Stimulated activated CD8-positive, alpha-beta memory T cell treated with anti-CD3 and anti-CD28 coated beads, Interleukin-7, amount 100 ng/mL, for 1 hour (primary cell): ENCODE data around the gene RNF224.
"Not testable (repeated sequence)": the region's sequence is repeated elsewhere in the genome, so short reads cannot be mapped to it uniquely, and the experiment has no call there.

ENCODE experiments used
- DNase-seq, 2 donors: peaks; one replicate each; pipeline ENCODE4 v3.0.0-alpha.2; 2020; ENCODE audit warnings: low read depth in 2 of 2

The RNF224 gene

DNA sequence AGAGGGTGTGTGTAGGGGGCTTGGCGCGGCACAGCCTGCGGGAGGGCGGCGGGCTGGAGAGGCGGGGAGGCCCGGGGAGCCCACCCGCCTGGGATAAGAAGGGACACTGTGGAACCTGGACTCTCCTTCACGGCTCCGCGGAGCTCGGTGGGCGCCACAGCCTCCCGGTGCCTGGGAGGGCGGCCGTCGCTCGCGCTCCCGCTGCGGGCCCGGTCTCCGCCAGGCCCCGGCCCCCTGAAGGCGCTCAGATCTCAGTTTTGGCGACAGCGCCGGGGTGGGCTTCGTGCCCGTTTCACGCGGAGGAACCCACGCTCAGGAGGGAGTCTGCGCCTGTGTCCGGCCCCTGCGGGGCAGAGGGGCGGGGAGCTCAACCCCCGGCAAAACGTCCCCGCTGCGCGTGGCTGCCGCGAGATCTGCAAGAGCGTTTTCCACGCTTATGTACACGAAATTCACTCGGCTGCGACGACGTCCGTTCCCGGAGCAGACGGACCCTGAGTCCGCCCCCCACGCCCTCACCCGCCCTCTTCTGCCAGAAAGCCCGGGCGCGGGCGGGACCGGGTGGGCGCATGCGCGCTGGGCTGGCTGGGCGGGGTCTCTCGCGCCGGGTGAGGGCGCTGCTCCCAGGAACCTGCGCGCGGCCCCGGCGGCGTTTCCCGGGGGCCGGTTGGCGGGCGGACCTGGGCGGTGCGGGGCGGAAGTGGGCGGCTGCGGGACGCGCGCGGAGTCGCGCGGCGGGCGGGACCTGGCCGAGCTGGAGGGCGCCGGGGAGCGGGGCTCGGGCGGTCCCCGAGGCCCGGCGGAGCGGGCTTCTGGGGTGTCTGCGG lies 27.5 kb downstream of the RNF224 start, which contains the start of gene NELFB:
NELFB (plus strand) TSS at position 704 of the 824 bp plus-strand sequence.
- DNase-seq = peak; percentile 92 to 95

GRCh38 chr9:137255448-137256114 lies 28.3 kb downstream of the RNF224 start:
- DNase-seq = no peak

GRCh38 chr9:137256362-137256761 lies 29.1 kb downstream of the RNF224 start:
- DNase-seq = no peak

- DNase-seq = no peak
Observed at GRCh38 chr9:137256856-137257255, 29.6 kb downstream of the RNF224 start.

DNA sequence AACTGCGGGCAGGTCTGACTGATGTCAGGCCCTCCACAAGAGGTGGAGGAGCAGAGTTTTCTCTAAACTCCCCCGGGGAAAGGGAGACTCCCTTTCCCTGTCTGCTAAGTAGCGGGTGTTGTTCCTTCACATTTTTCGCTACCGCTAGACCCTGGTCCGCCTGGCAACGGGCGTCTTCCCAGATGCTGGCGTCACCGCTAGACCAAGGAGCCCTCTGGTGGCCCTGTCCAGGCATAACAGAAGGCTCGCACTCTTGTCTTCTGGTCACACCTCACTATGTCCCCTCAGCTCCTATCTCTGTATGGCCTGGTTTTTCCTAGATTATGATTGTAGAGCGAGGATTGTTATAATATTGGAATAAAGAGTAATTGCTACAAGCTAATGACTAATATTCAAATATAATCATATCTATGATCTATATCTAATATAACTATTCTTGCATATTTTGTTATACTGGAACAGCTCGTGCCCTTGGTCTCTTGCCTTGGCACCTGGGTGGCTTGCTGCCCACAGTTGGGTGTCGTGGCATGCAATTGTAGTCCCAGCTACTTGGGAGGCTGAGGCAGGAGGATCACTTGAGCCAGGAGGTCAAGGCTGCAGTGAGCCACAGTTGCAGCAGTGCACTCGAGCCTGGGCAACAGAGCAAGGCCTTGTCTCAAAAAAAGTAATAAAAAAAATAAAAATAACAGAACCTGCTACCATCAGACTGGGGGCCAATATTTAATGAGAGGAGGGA lies 35.0 kb downstream of the RNF224 start:
- not testable (repeated sequence) for DNase-seq

GRCh38 chr9:137262909-137263285 lies 35.6 kb downstream of the RNF224 start:
- no peak for DNase-seq

GRCh38 chr9:137263506-137263905 lies 36.2 kb downstream of the RNF224 start:
- DNase-seq = no peak

- no peak for DNase-seq
Observed at GRCh38 chr9:137264067-137264466, 36.8 kb downstream of the RNF224 start.

DNA sequence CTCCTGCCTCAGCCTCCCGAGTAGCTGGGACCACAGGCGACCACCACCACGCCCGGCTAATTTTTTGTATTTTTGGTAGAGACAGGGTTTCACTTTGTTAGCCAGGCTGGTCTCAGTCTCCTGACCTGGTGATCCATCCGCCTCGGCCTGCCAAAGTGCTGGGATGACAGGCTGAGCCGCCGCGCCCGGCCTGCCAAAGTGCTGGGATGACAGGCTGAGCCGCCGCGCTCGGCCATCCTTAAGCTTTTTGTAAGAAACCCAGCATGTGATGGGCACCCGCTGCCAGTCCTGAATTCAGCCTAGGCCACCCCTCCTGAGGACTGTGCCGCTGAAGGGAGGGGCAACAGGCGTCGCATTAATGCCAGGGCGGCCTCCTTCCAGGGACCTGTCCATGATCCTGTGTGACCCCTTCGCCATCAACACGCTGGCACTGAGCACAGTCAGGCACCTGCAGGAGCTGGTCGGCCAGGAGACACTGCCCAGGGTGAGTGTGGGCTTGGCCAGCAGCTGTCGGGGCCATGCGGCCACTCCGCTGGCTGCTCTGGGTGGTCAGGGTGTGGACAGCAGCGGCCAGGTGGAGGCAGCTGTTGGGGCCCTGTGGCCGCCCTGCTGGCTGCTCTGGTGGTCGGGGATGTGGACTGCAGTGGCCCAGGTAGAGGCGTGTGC lies 38.3 kb downstream of the RNF224 start:
- DNase-seq = no peak

DNA sequence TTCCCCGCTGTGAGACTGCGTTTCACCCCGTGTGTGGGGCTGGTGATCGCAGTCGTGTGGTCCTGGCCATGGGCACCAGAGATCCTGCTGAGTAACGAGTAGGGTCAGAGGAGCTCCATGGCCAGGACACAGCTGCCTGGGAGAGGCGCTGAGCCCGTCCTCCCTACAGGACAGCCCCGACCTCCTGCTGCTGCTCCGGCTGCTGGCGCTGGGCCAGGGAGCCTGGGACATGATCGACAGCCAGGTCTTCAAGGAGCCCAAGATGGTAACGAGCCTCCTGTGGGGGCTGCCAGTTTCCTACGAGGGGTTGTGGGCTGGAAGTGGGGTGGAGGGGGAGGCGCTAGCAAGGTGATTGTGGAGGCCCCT lies 38.8 kb downstream of the RNF224 start:
- no peak for DNase-seq

- DNase-seq = no peak
Observed at GRCh38 chr9:137266585-137267453, 39.5 kb downstream of the RNF224 start.

- no peak for DNase-seq
Observed at GRCh38 chr9:137267933-137268355, 40.6 kb downstream of the RNF224 start.

GRCh38 chr9:137268538-137269201 lies 41.4 kb downstream of the RNF224 start:
- DNase-seq = no peak

DNA sequence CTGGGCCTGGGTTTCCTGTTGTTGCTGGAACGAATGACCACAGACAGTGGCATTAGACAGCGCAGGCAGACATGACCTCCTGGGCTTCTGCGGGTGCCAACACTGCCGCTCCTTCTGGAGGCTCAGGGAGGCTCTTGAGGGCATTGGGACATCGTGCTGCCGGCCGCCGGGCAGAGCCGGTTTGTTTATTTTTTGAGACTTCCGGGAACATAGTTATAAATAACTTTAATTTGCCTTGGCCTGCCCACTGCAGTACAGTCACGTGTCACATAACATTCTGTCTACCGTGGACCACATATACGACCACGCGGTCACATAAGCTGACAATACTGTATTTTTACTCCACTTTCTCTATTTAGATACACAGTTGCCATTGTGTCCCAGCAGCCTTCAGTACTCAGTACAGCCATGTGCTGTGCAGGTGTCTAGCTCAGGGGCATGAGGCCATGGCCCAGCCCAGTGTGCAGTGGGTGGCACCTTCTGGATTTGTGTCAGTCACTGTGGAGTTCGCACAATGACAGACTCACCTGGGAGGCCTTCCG lies 42.0 kb downstream of the RNF224 start:
- no peak for DNase-seq

- no peak for DNase-seq
Observed at GRCh38 chr9:137270929-137271695, 43.8 kb downstream of the RNF224 start.

- DNase-seq = no peak
Observed at GRCh38 chr9:137271696-137272076, 44.4 kb downstream of the RNF224 start.

GRCh38 chr9:137272241-137273094 lies 45.2 kb downstream of the RNF224 start:
- no peak for DNase-seq

DNA sequence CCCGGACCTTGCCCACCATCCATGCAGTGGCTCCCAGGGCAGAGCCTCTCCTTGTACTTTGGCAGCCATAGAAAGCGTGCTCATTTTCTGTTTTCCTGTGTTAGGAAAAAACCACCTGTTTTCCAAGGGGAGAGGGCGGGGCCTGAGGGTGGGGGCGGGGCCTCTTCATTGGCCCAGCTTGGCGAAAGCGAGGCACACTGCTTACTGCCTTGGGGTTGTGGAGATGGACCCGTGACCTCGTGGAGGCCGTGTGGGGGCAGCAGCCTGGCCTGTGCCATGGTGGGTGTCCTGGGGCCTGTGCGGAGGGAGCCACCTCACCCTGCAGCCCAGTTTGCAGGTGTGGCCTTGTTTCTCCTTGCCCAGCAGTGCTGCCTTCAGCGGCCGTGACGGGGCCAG lies 45.8 kb downstream of the RNF224 start:
- DNase-seq = no peak
